Neural progenitor cell (in vitro differentiated cells): ENCODE data around the gene TFB2M. TPM values are rescaled to one million over a fixed set of nuclear protein-coding genes. Genes with fewer than 3 reads are reported as not detected.

ENCODE experiments used
- DNase-seq: peaks from one replicate; pipeline ENCODE4 v3.0.0-alpha.2; 2016; ENCODE audit warnings: low spot score
- H2AFZ ChIP-seq: fragments of 200-600 bp; sonication (generic); replicated peaks from 2 replicates; pipeline ENCODE4 v1.6.1; 2016; ENCODE audit warnings: antibody characterized with exemption
- H3F3A ChIP-seq: fragments of 200-600 bp; sonication (generic); 2 replicates; pipeline ENCODE4 v1.6.1; 2016; ENCODE audit warnings: antibody characterized with exemption, low read depth
- H3K27ac ChIP-seq: fragments of 200-600 bp; sonication (generic); 2 replicates; pipeline ENCODE4 v1.5.1; 2016; ENCODE audit warnings: mild to moderate bottlenecking
- H3K27me3 ChIP-seq: fragments of 200-600 bp; sonication (generic); 2 replicates; pipeline ENCODE4 v1.6.1; 2016; ENCODE audit warnings: mild to moderate bottlenecking, moderate library complexity
- H3K36me3 ChIP-seq: fragments of 200-600 bp; sonication (generic); 2 replicates; pipeline ENCODE4 v1.5.1; 2016
- H3K4me1 ChIP-seq: fragments of 200-600 bp; sonication (generic); 2 replicates; pipeline ENCODE4 v1.6.1; 2016; ENCODE audit warnings: mixed run types
- H3K4me2 ChIP-seq: fragments of 200-600 bp; sonication (generic); 2 replicates; pipeline ENCODE4 v1.6.1; 2016
- H3K4me3 ChIP-seq: fragments of 200-600 bp; sonication (generic); 2 replicates; pipeline ENCODE4 v1.5.1; 2016
- H3K79me2 ChIP-seq: fragments of 200-600 bp; sonication (generic); 2 replicates; pipeline ENCODE4 v1.6.1; 2016; ENCODE audit warnings: low read depth
- H3K9ac ChIP-seq: fragments of 200-600 bp; sonication (generic); 2 replicates; pipeline ENCODE4 v1.6.1; 2016
- H3K9me3 ChIP-seq: fragments of 200-600 bp; sonication (generic); 2 replicates; pipeline ENCODE4 v1.5.1; 2016; ENCODE audit warnings: low read depth
- H4K20me1 ChIP-seq: fragments of 200-600 bp; sonication (generic); 2 replicates; pipeline ENCODE4 v1.6.1; 2016; ENCODE audit warnings: low read depth
- H3K27ac Mint-ChIP-seq: 3 replicates; pipeline ENCODE4 v1.8.0; 2021; ENCODE audit warnings: mixed read lengths
- H3K27me3 Mint-ChIP-seq: 2 replicates; pipeline ENCODE4 v1.8.0; 2022; ENCODE audit warnings: low read depth, mild to moderate bottlenecking, inconsistent platforms, moderate library complexity, mixed read lengths; ENCODE audit not compliant: insufficient read depth
- H3K36me3 Mint-ChIP-seq: 3 replicates; pipeline ENCODE4 v1.8.0; 2021; ENCODE audit warnings: mixed read lengths
- H3K4me1 Mint-ChIP-seq: 3 replicates; pipeline ENCODE4 v1.8.0; 2021; ENCODE audit warnings: mixed read lengths
- H3K4me3 Mint-ChIP-seq: 3 replicates; pipeline ENCODE4 v1.8.0; 2021; ENCODE audit warnings: mild to moderate bottlenecking, moderate library complexity, mixed read lengths
- H3K9me3 Mint-ChIP-seq: 3 replicates; pipeline ENCODE4 v1.8.0; 2020; ENCODE audit warnings: mixed read lengths
- CTCF ChIP-seq: fragments of 200-600 bp; sonication (generic); IDR thresholded peaks from 2 replicates; pipeline ENCODE4 v1.5.1; 2017; ENCODE audit warnings: antibody characterized with exemption, mild to moderate bottlenecking
- EZH2 ChIP-seq: fragments of 200-600 bp; sonication (generic); IDR thresholded peaks from 2 replicates; pipeline ENCODE4 v1.6.1; 2017; ENCODE audit warnings: antibody characterized with exemption, mild to moderate bottlenecking, moderate library complexity
- EZH2phosphoT487 ChIP-seq: fragments of 200-600 bp; sonication (generic); IDR thresholded peaks from 2 replicates; pipeline ENCODE4 v1.6.1; 2017; ENCODE audit warnings: antibody characterized with exemption
- total RNA-seq: library from RNA; depleted of rRNA; stranded (reverse); fragments of >200 nt; gene quantifications from 2 replicates; pipeline ENCODE4 v1.2.3, GENCODE V29; 2015; ENCODE audit warnings: low replicate concordance

TFB2M gene
- total RNA-seq: 16.4 and 21.1 TPM in 2 replicates

- H3K27me3 ChIP-seq: no peaks in the 10 kb centered on the region
- H3K4me1 ChIP-seq: peaks cover 6% of the 10 kb centered on the region
- peaks cover 5% of the 10 kb centered on the region for H3K36me3 ChIP-seq
- H3K27ac Mint-ChIP-seq: peak within 1 kb of the TSS; percentile 76
- no peak for TF ChIP-seq EZH2phosphoT487
- TF ChIP-seq CTCF: no peak
- TF ChIP-seq EZH2: no peak
- peak within 1 kb of the TSS; percentile 80 for H3K4me3 ChIP-seq
- peaks cover 20% of the 10 kb centered on the region for H3K4me1 Mint-ChIP-seq
- peaks cover 17% of the 10 kb centered on the region for H3F3A ChIP-seq
- H3K36me3 Mint-ChIP-seq: no peaks in the 10 kb centered on the region
- H4K20me1 ChIP-seq: peaks cover 5% of the 10 kb centered on the region
- H3K27ac ChIP-seq: peak within 1 kb of the TSS; percentile 84
- H3K9me3 Mint-ChIP-seq: no peaks in the 10 kb centered on the region
- H3K4me3 Mint-ChIP-seq: peak within 1 kb of the TSS; percentile 97
- H3K9me3 ChIP-seq: no peaks in the 10 kb centered on the region
- peak within 1 kb of the TSS; percentile 78 for H2AFZ ChIP-seq
- peak within 1 kb of the TSS; percentile 94 for H3K4me2 ChIP-seq
- H3K27me3 Mint-ChIP-seq: peaks cover 2% of the 10 kb centered on the region
- H3K9ac ChIP-seq: peak within 1 kb of the TSS; percentile 85
- peak; percentile 99 for DNase-seq
- peaks cover 82% of the 10 kb centered on the region for H3K79me2 ChIP-seq
These were observed at the start of gene TFB2M, which contains the start of gene CNST for GRCh38 chr1:246566128-246566812. TSS of gene TFB2M (minus strand) at chr1:246566261. CDS start at chr1:246566138, 123 bp downstream. TSS of gene CNST (plus strand) at chr1:246566456. CDS start at chr1:246591563, 25,107 bp downstream.

- Histone ChIP-seq H3F3A (no peaks in the 10 kb centered on the region), H3K9me3 (no peaks in the 10 kb centered on the region), H2AFZ (no peak overlapping the region), H3K27ac (no peak overlapping the region), H4K20me1 (no peaks in the 10 kb centered on the region), H3K9ac (no peak overlapping the region), H3K36me3 (no peaks in the 10 kb centered on the region), H3K79me2 (peaks cover 10% of the 10 kb centered on the region), H3K4me3 (no peak overlapping the region), H3K4me1 (peaks cover 15% of the 10 kb centered on the region), H3K27me3 (no peaks in the 10 kb centered on the region), H3K4me2 (no peak overlapping the region)
- peak overlapping the region; percentile 16 for H3K27ac Mint-ChIP-seq
- TF ChIP-seq EZH2: no peak
- no peak for TF ChIP-seq EZH2phosphoT487
- TF ChIP-seq CTCF: no peak
- H3K27me3 Mint-ChIP-seq: no peaks in the 10 kb centered on the region
- peaks cover 9% of the 10 kb centered on the region for H3K4me1 Mint-ChIP-seq
- no peaks in the 10 kb centered on the region for H3K9me3 Mint-ChIP-seq
- no peak overlapping the region for H3K4me3 Mint-ChIP-seq
- H3K36me3 Mint-ChIP-seq: peaks cover 3% of the 10 kb centered on the region
- no peak for DNase-seq
These were observed 47.2 kb upstream of the TFB2M start for GRCh38 chr1:246613096-246613758.

GRCh38 chr1:246609632-246610031, 43.6 kb upstream of the TFB2M start:
- H3K4me2 ChIP-seq: no peak overlapping the region
- Mint-ChIP-seq H3K4me1 (no peaks in the 10 kb centered on the region), H3K9me3 (peaks cover 13% of the 10 kb centered on the region), H3K27ac (no peak overlapping the region), H3K36me3 (peaks cover 8% of the 10 kb centered on the region), H3K27me3 (no peaks in the 10 kb centered on the region), H3K4me3 (no peak overlapping the region)
- peaks cover 5% of the 10 kb centered on the region for H3K4me1 ChIP-seq
- H4K20me1 ChIP-seq: no peaks in the 10 kb centered on the region
- H2AFZ ChIP-seq: no peak overlapping the region
- H3K27ac ChIP-seq: no peak overlapping the region
- TF ChIP-seq EZH2phosphoT487 (no peak), CTCF (no peak), EZH2 (no peak)
- peaks cover 18% of the 10 kb centered on the region for H3K79me2 ChIP-seq
- H3K4me3 ChIP-seq: no peak overlapping the region
- no peaks in the 10 kb centered on the region for H3F3A ChIP-seq
- no peak overlapping the region for H3K9ac ChIP-seq
- H3K9me3 ChIP-seq: no peaks in the 10 kb centered on the region
- no peaks in the 10 kb centered on the region for H3K36me3 ChIP-seq
- no peaks in the 10 kb centered on the region for H3K27me3 ChIP-seq
- DNase-seq: no peak
